HepG2 (cell line): ENCODE measurements around the gene KSR1. TPM values are rescaled to one million over a fixed set of nuclear protein-coding genes. Genes with fewer than 3 reads are reported as not detected.
A peak's percentile ranks its signal among the peaks of the same experiment; 100 is the strongest.

Source experiments
- HMGXB4 ChIP-seq, 2 experiments: sonication (generic) in 1 of 2; formaldehyde crosslinking in 1 of 2; IDR thresholded peaks; 2 replicates each; pipeline versions ENCODE4 v1.4.0 to v1.6.1; 2018 to 2020; ENCODE audit warnings: missing genetic modification reagents in 2 of 2, borderline replicate concordance in 1 of 2, low read depth in 1 of 2, mild to moderate bottlenecking in 1 of 2, missing biosample characterization in 1 of 2
- NKX3-1 ChIP-seq: sonication (generic); formaldehyde crosslinking; IDR thresholded peaks from 2 replicates; pipeline ENCODE4 v1.5.0; 2020; ENCODE audit warnings: missing genetic modification reagents
- PITX1 ChIP-seq: sonication (generic); formaldehyde crosslinking; IDR thresholded peaks from 2 replicates; pipeline ENCODE4 v1.5.1; 2020; ENCODE audit warnings: mild to moderate bottlenecking, missing genetic modification reagents
- SMAD9 ChIP-seq: sonication (generic); formaldehyde crosslinking; IDR thresholded peaks from 2 replicates; pipeline ENCODE4 v1.5.1; 2020; ENCODE audit warnings: mild to moderate bottlenecking, missing genetic modification reagents
- SMC3 ChIP-seq: IDR thresholded peaks from 2 replicates; pipeline ENCODE4 v1.6.1; 2011; ENCODE audit warnings: low read length, improper control_type of control experiment
- TOPORS ChIP-seq: sonication (generic); formaldehyde crosslinking; IDR thresholded peaks from 2 replicates; pipeline ENCODE4 v1.8.0; 2023; ENCODE audit warnings: mild to moderate bottlenecking, missing genetic modification reagents
- ZGPAT ChIP-seq: IDR thresholded peaks from 2 replicates; pipeline ENCODE4 v1.6.1; 2016; ENCODE audit warnings: mild to moderate bottlenecking
- ZNF10 ChIP-seq: sonication (generic); formaldehyde crosslinking; IDR thresholded peaks from 2 replicates; pipeline ENCODE4 v1.4.0; 2020; ENCODE audit warnings: mild to moderate bottlenecking, low read depth, missing genetic modification reagents, borderline replicate concordance
- ZNF335 ChIP-seq: sonication (generic); formaldehyde crosslinking; IDR thresholded peaks from 2 replicates; pipeline ENCODE4 v1.4.0; 2020; ENCODE audit warnings: missing genetic modification reagents
- ZNF550 ChIP-seq: sonication (generic); formaldehyde crosslinking; IDR thresholded peaks from 2 replicates; pipeline ENCODE4 v1.4.0; 2020; ENCODE audit warnings: mild to moderate bottlenecking, missing genetic modification reagents, borderline replicate concordance
- ZNF768 ChIP-seq: sonication (generic); formaldehyde crosslinking; IDR thresholded peaks from 2 replicates; pipeline ENCODE4 v1.4.0; 2020; ENCODE audit warnings: missing genetic modification reagents
- ZNF792 ChIP-seq: IDR thresholded peaks from 2 replicates; pipeline ENCODE4 v1.6.1; 2016
- ZSCAN20 ChIP-seq: sonication (generic); formaldehyde crosslinking; IDR thresholded peaks from 2 replicates; pipeline ENCODE4 v1.4.0; 2020; ENCODE audit warnings: missing genetic modification reagents, mild to moderate bottlenecking, borderline replicate concordance
- polyA plus RNA-seq, 8 experiments: library from polyadenylated mRNA; depleted of rRNA in 3 of 8; stranded (reverse) in 7 of 8; unstranded in 1 of 8; fragments of >200 nt; fragmentation: Illumina TruSeq in 4 of 8; extraction: Trizol in 4 of 8; gene quantifications; 2 replicates each; pipeline versions ENCODE4 v1.2.1 to v1.2.3, GENCODE V29; 2011 to 2016; ENCODE audit warnings: low read depth in 4 of 8, missing spikeins in 1 of 8, mixed read lengths in 1 of 8; ENCODE audit not compliant: insufficient read depth in 1 of 8
- total RNA-seq, 5 experiments: library from RNA; depleted of rRNA; stranded (reverse); fragments of >200 nt; fragmentation: Illumina TruSeq; extraction: Trizol; gene quantifications; 2 replicates each; pipeline ENCODE4 v1.2.3, GENCODE V29; 2016; ENCODE audit warnings: low read depth in 1 of 5
- TF ChIP-seq, protein P1 (sequence below): sonication (generic); formaldehyde crosslinking; IDR thresholded peaks from 2 replicates; pipeline ENCODE4 v1.4.0; 2020; ENCODE audit warnings: missing genetic modification reagents, mild to moderate bottlenecking, borderline replicate concordance
- TF ChIP-seq, protein P2 (sequence below): sonication (generic); formaldehyde crosslinking; conservative IDR thresholded peaks from 2 replicates; pipeline ENCODE4 v1.8.0; 2022; ENCODE audit warnings: missing genetic modification reagents
- TF ChIP-seq, protein P3 (sequence below): sonication (generic); formaldehyde crosslinking; IDR thresholded peaks from 2 replicates; pipeline ENCODE4 v1.8.1; 2023; ENCODE audit warnings: mild to moderate bottlenecking, missing genetic modification reagents, borderline replicate concordance

The KSR1 gene
- total and polyA plus RNA-seq, 2 of the 13 experiments (the other 11 are each of a cell fraction or from before 2014, with no cell fraction given), result 10.1 to 16.6 TPM

DNA sequence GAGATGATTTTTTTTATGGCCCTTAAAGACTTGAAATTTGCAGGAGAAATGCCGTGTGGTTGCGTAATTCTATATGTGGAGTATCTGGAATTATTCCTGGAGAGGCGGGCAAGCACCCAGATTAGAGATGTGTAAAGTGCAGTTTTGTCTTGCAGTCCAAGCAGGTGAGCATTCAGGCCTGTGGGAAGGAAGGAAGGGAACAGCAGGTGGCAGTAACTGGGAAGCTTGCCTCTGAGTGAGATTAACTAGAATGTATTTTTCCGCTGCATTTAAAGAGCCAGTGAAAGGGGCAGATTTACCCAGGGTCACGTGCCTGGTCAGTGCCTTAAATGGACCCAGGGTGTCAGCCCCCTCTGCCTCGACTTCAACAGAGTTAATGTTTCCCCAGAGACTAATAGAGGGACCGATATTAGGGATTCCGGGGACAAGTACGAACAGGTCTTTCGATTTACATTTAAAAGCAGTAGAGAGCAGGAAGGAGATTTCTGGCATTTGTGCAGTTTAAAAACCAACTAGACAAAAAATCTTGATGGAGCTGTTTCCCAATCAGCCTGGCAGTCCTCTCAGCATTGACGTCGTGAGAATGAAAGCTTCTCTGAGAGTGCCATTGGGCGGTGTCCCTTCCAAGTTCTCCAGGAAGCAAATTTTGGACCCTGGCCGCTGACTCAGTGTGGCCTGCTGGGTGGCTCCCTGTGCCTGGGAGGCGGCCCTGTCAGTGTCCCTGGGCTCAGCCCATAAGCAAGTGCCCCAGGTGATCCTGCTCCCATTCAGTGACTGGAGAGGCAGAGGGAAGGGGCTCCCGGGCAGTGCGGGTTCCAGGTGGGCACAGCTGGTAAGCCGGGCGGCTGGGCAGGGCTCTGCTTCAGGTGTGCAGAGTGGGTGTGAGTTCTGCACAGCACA is 38.2 kb downstream of the KSR1 start (continued):
- TF ChIP-seq ZGPAT (CRISPR knock-in tag) (peak; percentile 49; the same call in 1 of the 2 replicates), ZNF768 (peak; percentile 53; the same call in 1 of the 2 replicates), TOPORS (CRISPR knock-in tag) (no peak), HMGXB4 (CRISPR knock-in tag; IDR thresholded peaks at IDR 0.05; ENCODE audit: borderline replicate concordance in 1 of 2, low read depth in 1 of 2) (peak; percentile 36 to 63; a peak in 1 of 4 replicates), ZNF792 (CRISPR knock-in tag) (peak; percentile 40; the same call in 1 of the 2 replicates), SMC3 (peak; percentile 96), ZNF550 (no peak), ZNF335 (CRISPR knock-in tag) (no peak), ZSCAN20 (CRISPR knock-in tag) (no peak), SMAD9 (CRISPR knock-in tag) (no peak), PITX1 (CRISPR knock-in tag) (peak; percentile 94), NKX3-1 (CRISPR knock-in tag) (0 out of 2 replicates have a peak, but pooled peaks have one; percentile 42), ZNF10 (CRISPR knock-in tag) (no peak)
- TF ChIP-seq, protein P1, sequence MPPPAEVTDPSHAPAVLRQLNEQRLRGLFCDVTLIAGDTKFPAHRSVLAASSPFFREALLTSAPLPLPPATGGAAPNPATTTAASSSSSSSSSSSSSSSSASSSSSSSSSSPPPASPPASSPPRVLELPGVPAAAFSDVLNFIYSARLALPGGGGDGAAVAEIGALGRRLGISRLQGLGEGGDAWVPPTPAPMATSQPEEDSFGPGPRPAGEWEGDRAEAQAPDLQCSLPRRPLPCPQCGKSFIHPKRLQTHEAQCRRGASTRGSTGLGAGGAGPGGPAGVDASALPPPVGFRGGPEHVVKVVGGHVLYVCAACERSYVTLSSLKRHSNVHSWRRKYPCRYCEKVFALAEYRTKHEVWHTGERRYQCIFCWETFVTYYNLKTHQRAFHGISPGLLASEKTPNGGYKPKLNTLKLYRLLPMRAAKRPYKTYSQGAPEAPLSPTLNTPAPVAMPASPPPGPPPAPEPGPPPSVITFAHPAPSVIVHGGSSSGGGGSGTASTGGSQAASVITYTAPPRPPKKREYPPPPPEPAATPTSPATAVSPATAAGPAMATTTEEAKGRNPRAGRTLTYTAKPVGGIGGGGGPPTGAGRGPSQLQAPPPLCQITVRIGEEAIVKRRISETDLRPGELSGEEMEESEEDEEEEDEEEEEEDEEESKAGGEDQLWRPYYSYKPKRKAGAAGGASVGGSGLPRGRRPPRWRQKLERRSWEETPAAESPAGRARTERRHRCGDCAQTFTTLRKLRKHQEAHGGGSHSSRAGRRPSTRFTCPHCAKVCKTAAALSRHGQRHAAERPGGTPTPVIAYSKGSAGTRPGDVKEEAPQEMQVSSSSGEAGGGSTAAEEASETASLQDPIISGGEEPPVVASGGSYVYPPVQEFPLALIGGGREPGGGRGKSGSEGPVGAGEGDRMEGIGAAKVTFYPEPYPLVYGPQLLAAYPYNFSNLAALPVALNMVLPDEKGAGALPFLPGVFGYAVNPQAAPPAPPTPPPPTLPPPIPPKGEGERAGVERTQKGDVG (CRISPR knock-in tag), result no peak
- TF ChIP-seq, protein P2, sequence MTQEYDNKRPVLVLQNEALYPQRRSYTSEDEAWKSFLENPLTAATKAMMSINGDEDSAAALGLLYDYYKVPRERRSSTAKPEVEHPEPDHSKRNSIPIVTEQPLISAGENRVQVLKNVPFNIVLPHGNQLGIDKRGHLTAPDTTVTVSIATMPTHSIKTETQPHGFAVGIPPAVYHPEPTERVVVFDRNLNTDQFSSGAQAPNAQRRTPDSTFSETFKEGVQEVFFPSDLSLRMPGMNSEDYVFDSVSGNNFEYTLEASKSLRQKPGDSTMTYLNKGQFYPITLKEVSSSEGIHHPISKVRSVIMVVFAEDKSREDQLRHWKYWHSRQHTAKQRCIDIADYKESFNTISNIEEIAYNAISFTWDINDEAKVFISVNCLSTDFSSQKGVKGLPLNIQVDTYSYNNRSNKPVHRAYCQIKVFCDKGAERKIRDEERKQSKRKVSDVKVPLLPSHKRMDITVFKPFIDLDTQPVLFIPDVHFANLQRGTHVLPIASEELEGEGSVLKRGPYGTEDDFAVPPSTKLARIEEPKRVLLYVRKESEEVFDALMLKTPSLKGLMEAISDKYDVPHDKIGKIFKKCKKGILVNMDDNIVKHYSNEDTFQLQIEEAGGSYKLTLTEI (CRISPR knock-in tag), result no peak
- TF ChIP-seq, protein P3, sequence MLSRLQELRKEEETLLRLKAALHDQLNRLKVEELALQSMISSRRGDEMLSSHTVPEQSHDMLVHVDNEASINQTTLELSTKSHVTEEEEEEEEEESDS (CRISPR knock-in tag), result 0 out of 2 replicates have a peak, but pooled peaks have one; percentile 44
